Peyer's patch (tissue), 4 donors: Measurements from ENCODE around the gene GDNF. TPM values are rescaled to one million over a fixed set of nuclear protein-coding genes. Genes with fewer than 3 reads are reported as not detected.

Experiments
- DNase-seq, 3 donors: peaks; one replicate each; pipeline ENCODE4 v3.0.0-alpha.2; 2017 to 2019
- H3K27ac ChIP-seq, 4 donors: fragments of 200-600 bp; sonication (generic); one replicate each; pipeline ENCODE4 v1.5.1; 2016 to 2019
- H3K27me3 ChIP-seq, 2 donors: fragments of 200-600 bp; sonication (generic); one replicate each; pipeline ENCODE4 v1.5.1; 2019
- H3K36me3 ChIP-seq, 3 donors: fragments of 200-600 bp; sonication (generic); one replicate each; pipeline ENCODE4 v1.5.1; 2016 to 2019
- H3K4me1 ChIP-seq, 4 donors: fragments of 200-600 bp; sonication (generic); one replicate each; pipeline ENCODE4 v1.5.1; 2016 to 2019
- H3K4me3 ChIP-seq, 4 donors: fragments of 200-600 bp; sonication (generic); 1 replicate in 3 of 4; 2 replicates in 1 of 4; pipeline ENCODE4 v1.5.1; 2016 to 2019; ENCODE audit warnings: mild to moderate bottlenecking in 1 of 4
- H3K9me3 ChIP-seq, 4 donors: fragments of 200-600 bp; sonication (generic); one replicate each; pipeline ENCODE4 v1.5.1; 2016 to 2019; ENCODE audit warnings: mild to moderate bottlenecking in 1 of 4
- CTCF ChIP-seq, 6 experiments: fragments of 450-650 bp in 4 of 6; fragments of 200-600 bp in 2 of 6; sonication (generic) in 1 of 6; IDR thresholded peaks; one replicate each; pipeline ENCODE4 v1.5.1; 2017 to 2019; ENCODE audit warnings: antibody characterized with exemption in 6 of 6, mild to moderate bottlenecking in 3 of 6, moderate library complexity in 1 of 6
- POLR2A ChIP-seq, 2 donors: fragments of 450-650 bp; IDR thresholded peaks; one replicate each; pipeline ENCODE4 v1.5.1; 2017; ENCODE audit warnings: antibody characterized with exemption in 2 of 2, mild to moderate bottlenecking in 2 of 2, moderate library complexity in 2 of 2
- total RNA-seq, 4 donors: library from RNA; depleted of rRNA; stranded (reverse); fragments of >200 nt; gene quantifications; one replicate each; pipeline ENCODE4 v1.1.0, GENCODE V29; 2016

Gene GDNF
- total RNA-seq, 4 donors from 2014 or later: 1.5 to 8.3 TPM; not detected in 2

DNA sequence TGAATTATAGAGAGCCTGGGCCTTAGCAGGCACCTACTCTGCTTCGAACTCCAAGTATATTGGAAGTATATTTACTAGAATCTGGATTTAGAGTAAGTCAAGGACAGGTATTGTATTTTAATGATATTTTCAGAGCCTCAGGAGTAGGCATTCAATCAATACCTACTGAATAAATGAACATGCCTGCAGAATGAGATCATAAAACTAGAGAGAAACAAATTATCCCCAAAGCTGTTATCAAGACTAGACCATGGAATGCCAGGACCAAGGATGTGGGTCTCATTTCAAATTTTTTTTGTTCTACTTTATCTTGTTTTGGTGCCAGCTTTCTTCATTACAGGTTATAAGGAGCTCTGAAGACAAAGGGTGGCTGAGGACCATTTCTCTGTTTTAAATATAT lies 66.0 kb downstream of the GDNF start:
- Histone ChIP-seq H3K36me3 (no peaks in the 10 kb centered on the region), H3K4me1 (no peaks in the 10 kb centered on the region), H3K9me3 (peaks cover 0 to 5% (median 0%) of the 10 kb centered on the region in 4 donors), H3K27ac (no peak overlapping the region), H3K27me3 (no peaks in the 10 kb centered on the region), H3K4me3 (no peak overlapping the region)
- TF ChIP-seq POLR2A (IDR thresholded peaks at IDR 0.05) (no peak), CTCF (IDR thresholded peaks at IDR 0.05) (no peak)
- DNase-seq: no peak

DNA sequence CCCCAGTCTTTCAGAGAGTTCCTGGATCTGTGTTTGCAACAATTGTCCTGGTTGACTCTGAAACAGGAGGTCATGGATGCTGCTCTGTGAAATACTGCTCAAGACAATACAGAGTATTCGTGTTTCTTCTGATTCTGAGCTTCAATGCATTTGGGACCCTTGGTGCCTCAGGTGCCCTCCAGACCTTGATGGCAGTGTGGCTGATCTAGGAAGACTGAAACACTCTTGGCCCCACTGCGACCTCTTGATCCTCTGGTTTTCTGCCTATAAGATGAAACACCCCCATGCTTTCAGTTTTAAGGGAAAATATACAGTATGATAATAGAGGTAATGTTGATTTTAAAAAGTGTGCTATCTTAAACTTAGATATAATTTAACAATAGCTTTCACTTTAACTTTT lies 67.6 kb downstream of the GDNF start:
- Histone ChIP-seq H3K27me3 (no peaks in the 10 kb centered on the region), H3K4me1 (no peaks in the 10 kb centered on the region), H3K36me3 (no peaks in the 10 kb centered on the region), H3K27ac (no peak overlapping the region), H3K9me3 (peaks cover 0 to 5% (median 0%) of the 10 kb centered on the region in 4 donors), H3K4me3 (no peak overlapping the region)
- DNase-seq: no peak
- no peak for TF ChIP-seq POLR2A (IDR thresholded peaks at IDR 0.05)
- no peak for TF ChIP-seq CTCF (IDR thresholded peaks at IDR 0.05)

- no peak for DNase-seq
- Histone ChIP-seq H3K27ac (no peak overlapping the region), H3K4me3 (no peak overlapping the region), H3K27me3 (no peaks in the 10 kb centered on the region), H3K9me3 (peaks cover 0 to 5% (median 0%) of the 10 kb centered on the region in 4 donors), H3K4me1 (no peaks in the 10 kb centered on the region), H3K36me3 (no peaks in the 10 kb centered on the region)
- TF ChIP-seq POLR2A (IDR thresholded peaks at IDR 0.05) (no peak), CTCF (IDR thresholded peaks at IDR 0.05) (no peak)
Measured at GRCh38 chr5:37771731-37772130, 68.1 kb downstream of the GDNF start.

DNA sequence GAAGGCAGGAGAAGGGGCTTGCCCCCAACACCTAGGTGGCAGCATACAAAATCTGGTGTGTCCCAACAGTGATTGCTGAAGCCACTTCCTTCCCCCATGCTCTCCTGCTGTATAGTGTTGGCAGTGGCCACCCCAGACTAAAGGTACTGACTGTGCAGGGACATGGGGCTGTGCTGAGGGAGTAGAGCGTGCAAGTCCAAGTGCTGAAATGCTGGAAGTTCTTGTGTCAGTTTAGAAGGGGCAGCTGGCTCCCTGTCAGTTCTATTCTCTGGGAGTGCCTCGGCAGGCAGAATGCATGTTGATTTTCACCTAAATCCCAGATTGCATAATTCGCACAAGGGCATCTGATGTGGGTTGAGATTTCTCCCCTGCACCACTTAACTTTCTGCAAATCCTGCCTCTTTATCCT lies 68.6 kb downstream of the GDNF start:
- Histone ChIP-seq H3K4me3 (no peak overlapping the region), H3K27ac (no peak overlapping the region), H3K27me3 (no peaks in the 10 kb centered on the region), H3K9me3 (peaks cover 0 to 5% (median 0%) of the 10 kb centered on the region in 4 donors), H3K4me1 (no peaks in the 10 kb centered on the region), H3K36me3 (no peaks in the 10 kb centered on the region)
- no peak for DNase-seq
- no peak for TF ChIP-seq POLR2A (IDR thresholded peaks at IDR 0.05)
- TF ChIP-seq CTCF (IDR thresholded peaks at IDR 0.05): no peak

DNA sequence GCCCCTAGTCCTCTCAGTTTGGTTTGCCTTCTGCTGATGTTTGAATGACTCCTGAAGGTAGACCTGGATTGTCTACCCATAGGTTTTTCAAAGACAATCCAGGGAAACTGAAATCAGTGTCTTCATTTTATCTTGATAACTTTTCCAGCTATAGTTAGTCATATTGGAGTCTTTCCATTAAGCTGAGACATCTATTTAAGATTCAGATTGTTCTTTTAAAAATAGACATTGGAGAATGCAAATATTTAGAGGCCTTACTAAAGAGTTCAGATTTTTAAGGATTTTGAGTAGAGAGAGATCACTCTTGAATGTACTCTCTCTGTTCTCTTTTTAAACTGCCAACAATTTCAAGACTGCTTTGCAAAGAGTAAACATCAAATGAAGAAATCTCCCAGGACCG lies 69.1 kb downstream of the GDNF start:
- Histone ChIP-seq H3K9me3 (peaks cover 0 to 5% (median 0%) of the 10 kb centered on the region in 4 donors), H3K4me3 (no peak overlapping the region), H3K27ac (no peak overlapping the region), H3K4me1 (no peaks in the 10 kb centered on the region), H3K36me3 (no peaks in the 10 kb centered on the region), H3K27me3 (no peaks in the 10 kb centered on the region)
- no peak for DNase-seq
- TF ChIP-seq CTCF (IDR thresholded peaks at IDR 0.05): no peak
- TF ChIP-seq POLR2A (IDR thresholded peaks at IDR 0.05): no peak

DNA sequence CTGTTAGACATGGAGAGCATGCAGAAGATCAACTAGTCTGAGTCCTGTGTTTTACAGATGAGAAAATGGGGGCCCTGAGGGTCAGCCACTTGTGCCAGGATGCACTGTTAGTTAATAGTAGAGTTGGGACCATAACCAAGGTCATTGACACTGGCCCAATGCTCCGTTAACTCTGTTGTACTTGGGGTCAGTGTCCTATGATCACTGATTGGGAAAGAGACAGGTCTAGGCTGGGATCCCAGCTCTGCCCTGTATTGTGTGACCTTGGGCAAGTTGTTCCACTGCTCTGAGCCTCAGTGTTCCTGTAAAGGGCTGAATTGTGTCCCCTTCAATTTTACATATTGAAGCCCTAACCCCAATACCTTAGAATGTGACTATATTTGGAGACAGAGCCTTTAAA lies 70.0 kb downstream of the GDNF start:
- no peak for DNase-seq
- peaks cover 0 to under 1% (median 0%) of the 10 kb centered on the region in 4 donors for H3K9me3 ChIP-seq
- no peaks in the 10 kb centered on the region for H3K36me3 ChIP-seq
- H3K27ac ChIP-seq: no peak overlapping the region
- no peak overlapping the region for H3K4me3 ChIP-seq
- TF ChIP-seq POLR2A (IDR thresholded peaks at IDR 0.05): no peak
- no peak for TF ChIP-seq CTCF (IDR thresholded peaks at IDR 0.05)
- no peaks in the 10 kb centered on the region for H3K27me3 ChIP-seq
- H3K4me1 ChIP-seq: no peaks in the 10 kb centered on the region
